HG02678 (cell line): Measurements from ENCODE around the gene ADAMTS3.
"Not testable (repeated sequence)": the region's sequence is repeated elsewhere in the genome, so short reads cannot be mapped to it uniquely, and the experiment has no call there.

Source experiments
- ATAC-seq: cut with Tn5 transposase; IDR thresholded peaks from one replicate; pipeline ENCODE4 v1.9.1; 2021; ENCODE audit warnings: mild to moderate bottlenecking, moderate library complexity; ENCODE audit not compliant: unreplicated experiment

The ADAMTS3 gene

DNA sequence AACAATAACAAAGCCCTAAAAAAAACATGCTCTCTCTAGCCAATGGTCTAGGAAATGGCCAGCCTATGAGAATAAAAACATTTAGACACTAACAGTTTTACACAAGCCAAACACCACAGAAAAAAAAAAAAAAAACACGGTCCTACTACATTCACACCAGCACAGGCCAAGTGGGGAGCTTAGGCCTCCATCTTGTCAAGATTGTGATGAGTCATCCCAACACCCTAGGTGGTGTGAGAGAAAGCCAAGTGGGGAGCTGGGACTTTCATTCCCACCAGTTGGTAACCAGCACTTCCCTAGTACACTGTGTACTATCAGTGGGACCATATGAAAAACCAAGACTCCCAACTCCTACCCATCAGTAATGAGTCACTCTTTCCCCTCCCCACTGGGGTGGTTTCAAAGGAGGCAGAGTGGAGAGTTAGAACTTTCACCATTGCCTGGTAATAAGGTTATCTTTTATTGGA is 95.6 kb downstream of the ADAMTS3 start:
- no peak for ATAC-seq

DNA sequence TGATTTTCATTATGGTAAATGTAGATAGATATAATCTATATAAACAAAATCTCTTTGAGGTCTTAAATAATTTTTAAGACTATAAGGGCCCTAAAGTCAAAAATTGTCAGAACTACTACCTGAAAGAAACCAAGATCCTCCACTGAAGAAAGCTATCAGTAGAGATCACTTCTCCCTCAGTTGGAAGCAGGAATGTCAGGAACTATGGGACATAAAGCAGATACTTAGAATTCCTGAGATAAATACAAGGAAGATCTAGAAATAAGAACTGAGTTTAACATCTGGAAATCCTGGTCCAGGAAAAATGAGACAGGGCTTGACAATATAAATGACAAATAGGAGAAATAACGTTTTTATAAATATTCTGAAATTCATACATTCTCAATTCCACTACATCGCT is 97.2 kb downstream of the ADAMTS3 start:
- no peak for ATAC-seq

DNA sequence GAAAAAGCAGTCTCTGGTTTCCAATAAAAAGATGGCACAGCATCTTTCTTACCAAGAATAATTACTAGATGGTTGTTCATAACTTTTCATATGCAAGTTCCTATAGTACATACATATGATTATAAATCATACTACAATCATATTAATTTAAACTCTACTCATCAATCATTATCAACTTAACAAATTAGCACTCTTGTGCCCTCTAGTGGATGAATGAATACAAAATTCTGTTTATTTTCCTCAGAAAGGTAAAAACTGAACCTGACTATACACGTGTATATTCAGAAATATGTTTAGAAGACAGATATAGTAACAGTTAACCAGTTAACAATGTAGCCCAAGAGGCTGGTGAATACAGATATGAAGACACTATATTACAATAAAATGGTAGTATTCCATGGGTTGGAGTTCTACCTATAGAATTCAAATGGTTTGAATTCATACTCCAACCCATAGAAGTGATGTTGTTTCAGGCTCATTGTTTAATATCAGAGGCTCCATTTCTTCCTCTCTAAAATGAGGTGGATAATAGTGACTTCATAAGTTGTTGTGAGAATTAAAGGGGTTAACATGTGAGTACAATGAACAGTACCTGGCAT is 100.0 kb downstream of the ADAMTS3 start:
- ATAC-seq: no peak

DNA sequence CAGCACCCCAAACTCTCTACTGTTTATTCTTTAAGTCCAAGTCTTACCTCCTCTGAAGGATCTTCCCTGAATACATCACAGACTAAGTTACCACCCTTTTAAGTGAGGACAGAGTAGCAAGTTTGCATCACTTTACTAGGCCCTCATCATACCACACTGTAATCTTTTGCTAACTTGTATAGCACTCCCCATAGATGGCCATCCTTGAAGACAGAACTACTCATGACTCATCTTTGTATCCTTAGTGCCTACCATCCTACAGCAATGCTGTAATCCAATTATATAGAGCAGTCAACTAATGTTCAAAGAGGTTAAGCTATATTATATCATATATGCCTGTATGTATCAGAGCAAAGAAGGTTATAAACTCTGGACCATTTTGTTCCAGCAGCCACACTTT is 101.4 kb downstream of the ADAMTS3 start:
- no peak for ATAC-seq

DNA sequence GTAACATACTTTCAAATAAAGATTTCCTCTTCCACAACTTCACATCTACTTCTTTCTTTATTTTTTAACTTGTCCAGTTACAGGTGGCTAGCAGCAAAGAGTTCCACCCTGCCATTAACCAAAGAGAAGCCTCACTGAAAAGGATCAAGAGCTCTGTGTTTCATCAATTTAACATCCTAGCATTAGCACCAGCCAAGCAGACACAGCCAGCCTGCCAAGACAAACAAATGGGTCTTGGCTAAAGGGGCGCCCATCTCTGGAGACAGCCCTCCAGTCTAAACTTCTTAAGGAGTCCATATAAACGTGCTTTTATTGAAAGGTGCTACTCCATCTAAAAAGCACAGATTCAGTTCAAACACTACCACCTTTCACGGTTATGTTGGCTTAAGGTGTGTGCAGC is 105.3 kb downstream of the ADAMTS3 start:
- ATAC-seq: no peak

DNA sequence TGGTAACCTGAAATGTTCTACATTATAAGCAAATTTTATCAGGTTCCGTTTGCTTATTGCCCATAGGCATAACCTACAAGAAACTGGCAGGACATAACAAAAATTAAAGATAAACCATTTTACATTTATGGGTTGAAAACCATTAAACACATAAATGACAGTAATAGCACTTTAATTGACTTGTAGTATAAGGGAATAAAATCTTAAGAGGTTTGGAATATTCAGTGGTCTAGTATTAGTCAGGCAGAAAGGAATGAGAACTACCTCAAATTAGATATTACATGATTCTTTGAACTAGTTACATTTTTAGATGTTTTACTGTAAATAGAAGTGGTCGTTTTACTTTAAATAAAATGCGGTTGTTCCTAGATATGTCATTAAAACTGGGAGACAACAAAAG is 111.9 kb downstream of the ADAMTS3 start:
- no peak for ATAC-seq

DNA sequence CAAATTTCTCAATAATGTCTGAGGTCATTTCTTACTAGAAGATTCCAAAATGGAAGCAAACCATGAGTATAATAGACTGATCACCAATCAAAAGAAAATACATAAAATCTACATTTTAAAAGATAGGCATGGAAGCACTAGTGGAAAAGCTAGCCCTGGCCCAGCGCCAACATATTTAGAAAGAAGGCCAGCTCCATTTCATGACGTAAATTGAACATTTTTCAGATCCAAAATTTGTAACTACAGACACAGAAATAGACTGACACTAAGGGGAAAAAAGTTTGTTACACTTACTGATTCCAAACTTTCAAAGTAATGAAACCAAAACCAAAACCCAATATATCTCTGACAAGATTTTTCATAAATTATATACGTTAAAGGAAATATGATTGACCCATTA is 117.7 kb downstream of the ADAMTS3 start:
- no peak for ATAC-seq

DNA sequence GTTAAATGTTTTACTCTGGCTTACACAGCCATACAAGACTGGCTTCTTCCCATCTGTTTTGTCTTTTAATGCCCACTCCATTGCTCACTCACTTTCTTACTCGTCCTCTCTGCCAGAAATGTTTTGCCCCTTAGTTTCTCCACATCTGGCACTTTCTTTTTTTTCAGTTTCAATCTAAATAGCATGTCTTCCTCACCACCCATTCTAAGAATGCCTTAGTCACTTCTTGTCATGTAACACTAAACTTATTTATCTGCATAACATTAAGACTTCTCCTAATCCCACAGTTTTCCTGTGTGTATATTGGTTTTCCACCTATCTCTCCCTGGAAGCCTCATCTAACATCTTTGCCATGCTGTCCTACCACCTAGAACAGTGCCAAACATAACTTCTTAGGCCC is 119.3 kb downstream of the ADAMTS3 start:
- no peak for ATAC-seq

DNA sequence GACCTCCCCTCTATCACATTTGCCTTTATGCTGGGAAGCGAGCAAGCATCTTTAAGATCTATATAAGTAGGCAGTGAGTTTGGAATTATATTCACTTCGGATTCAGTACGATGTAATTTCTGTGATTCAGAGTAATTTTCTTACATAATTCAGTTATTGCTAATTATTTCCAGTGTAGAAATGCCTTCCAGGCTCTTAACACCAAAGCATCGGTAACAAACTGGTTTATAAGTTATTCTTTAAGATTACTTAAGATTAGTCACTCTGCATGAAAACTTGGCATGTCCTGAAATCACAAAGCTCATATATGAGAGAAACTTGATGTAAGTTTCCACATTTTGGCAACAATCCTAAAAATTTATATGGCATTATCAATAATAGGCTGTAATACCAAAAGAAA is 120.8 kb downstream of the ADAMTS3 start:
- no peak for ATAC-seq

DNA sequence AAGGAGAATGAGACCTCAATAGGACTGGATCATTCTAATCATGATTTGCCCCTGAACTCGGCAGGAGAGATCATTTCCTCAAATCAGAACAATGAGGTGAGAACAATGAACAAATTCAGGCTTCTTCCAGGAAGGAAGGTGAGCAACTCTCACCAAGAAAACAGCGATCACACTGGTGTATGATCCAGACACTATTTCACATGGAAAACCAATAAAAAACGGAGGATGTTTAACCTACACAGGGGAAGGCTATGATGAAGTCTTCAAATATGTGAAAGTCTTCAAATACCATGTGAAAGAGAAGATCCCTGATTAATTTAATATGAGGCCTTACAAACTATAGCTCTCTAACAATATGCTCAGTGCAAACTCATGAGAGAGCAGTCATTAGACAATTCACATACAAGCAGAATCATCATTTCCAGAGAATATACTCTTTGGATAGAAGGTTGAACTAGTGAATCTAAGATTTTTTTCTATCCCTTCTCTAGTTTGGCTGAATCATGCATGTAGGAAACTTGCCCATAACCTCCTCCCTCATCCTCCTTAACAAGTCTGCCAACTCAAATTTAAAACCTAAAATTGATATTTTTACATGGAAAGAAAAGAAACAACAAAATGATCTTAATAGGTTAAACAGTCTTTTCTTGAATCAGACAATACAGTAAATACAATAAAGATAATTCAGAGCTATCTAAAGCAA is 122.5 kb downstream of the ADAMTS3 start:
- no peak for ATAC-seq

DNA sequence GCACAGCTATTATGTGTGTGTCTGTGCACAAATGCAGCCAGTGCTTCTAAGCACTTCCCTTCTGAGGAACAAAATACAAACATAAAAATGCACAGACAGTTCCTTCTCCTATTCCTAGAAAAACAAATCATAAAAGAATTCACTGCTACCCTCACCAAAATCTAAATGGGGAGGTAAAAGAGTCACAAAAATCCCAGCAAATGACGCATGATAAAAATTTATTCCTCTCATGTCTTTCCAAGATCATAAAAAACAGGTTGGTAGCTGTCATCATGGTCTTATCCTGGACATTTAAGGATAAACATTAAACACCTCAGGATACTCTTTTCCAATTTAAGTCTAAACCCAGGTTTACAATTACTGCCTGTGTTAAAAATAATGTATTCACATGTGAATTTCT is 124.9 kb downstream of the ADAMTS3 start:
- ATAC-seq: no peak

DNA sequence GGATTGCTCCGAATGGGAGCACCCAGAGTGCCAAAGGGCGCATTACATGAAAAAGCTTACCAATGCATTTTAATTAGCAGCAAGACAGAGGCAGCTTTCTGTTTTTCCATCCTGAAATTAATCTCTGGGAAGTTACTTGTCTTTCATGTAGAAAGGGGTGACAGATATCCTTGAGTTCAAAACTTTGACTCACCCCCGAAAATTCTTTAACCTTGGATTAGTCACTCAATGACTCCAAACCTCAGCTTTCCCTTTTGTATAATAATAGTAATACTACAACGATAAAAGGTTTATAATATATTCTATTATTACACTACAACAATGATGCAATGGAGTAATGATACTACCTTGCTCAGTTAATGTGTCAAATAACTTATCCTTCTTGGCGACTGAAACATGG is 126.3 kb downstream of the ADAMTS3 start:
- no peak for ATAC-seq

DNA sequence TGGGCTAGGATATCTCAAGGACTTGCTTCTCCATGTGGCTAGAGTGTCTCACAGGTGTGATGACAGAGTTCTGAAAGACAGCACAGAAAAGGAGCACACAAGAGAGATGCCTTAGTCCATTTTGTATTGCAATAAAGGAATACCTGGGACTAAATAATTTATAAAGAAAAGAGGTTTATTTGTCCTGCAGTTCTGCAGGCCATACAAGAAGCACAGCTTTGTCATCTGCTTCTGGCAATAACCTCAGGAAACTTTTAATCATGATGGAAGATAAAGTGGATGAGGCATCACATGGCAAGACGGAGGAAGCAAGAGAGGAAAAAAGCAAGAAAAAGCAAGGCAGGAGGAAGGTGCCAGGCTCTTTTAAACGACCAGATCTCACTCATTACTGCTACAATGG is 126.9 kb downstream of the ADAMTS3 start:
- ATAC-seq: no peak

DNA sequence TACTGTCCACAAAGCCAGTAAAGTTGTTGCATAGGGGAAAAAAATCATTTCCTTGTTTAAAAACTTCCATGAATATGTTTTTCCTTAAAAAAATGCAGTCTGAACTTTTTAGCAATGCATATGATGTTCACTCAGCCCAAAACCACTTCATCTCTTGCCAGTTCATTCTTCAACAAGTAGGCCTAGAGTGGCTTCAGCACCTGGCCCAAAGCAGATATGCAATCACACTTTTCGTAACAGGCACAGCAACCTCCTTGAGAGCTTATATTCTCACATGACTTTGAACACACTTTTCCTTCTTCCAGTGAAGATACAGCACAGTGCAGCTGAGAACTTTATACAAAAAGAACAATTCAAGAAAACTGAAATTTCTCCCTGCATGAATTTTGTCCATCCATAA is 128.6 kb downstream of the ADAMTS3 start:
- no peak for ATAC-seq

DNA sequence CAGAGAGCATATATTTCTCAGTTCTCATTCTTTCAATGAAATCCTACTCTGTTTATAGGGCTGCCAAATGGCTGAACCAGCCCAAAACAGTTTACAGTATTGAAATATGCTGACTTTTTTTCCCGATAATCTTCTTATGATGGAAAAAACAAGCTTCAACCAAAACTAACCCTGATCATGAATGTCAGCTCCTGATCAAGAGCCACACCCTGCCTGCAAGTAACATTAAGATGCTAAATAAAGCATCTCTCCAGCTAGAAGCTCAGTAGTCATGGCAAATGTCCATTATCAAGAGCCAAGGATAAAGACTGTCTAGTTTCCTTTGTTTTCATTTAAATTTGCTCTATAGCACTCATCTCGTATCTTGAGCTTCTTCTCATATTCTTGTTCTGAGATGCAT is 136.0 kb downstream of the ADAMTS3 start:
- no peak for ATAC-seq

DNA sequence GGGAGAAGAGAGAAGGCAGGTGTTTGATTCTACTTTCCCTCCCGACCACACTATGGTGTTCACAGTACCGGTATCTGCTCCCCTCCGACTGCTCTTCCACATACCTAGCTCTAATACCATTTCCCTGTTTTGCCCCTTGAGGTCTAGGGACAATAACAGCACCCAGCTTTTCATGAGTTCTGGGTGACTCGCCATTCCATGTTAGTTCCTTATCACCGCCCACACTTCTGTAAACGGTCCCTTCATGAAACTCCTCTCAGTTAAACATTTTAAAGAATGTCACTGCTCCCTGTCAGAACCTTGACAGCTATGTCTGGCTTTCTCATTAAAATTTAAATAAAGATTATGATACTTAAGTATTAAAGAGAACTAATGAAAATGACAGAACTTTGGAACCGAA is 136.7 kb downstream of the ADAMTS3 start:
- no peak for ATAC-seq

DNA sequence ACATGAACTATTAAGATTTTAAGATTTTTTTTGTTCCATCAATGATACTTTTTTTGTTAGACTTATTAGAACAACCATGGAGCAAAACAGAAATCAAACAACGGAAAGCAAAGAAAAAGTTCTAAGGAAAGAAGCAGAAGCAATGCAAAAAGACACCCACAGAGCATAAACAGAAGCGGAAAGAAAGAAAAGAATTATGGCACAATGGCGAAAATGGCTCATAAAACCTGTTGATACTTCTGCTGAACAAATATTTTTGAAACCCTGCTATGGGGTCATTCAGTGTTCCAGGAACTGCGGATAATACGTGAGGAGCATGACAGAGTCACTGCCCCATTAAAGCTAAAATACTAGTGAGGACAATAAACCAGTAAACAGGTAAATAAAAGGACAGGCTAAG is 138.0 kb downstream of the ADAMTS3 start:
- ATAC-seq: no peak

DNA sequence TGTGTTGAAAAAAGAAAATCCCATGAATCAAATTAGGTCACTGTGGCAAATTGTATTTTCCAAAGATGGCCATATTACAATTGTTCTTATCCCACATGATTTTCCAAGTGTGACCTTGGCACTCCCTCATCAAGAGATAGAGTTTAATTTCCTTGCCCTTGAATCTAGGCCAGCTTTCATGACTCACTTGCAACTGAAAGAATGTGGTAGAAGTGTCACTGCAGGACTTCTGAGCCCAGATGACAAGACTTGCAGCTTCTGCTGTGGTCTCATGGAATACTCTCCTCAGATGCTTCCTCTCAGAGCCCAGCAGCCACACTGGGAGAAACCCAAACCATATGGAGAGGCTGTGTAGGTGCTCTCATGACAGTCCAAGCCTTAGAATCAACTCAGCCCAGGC is 139.0 kb downstream of the ADAMTS3 start:
- no peak for ATAC-seq

DNA sequence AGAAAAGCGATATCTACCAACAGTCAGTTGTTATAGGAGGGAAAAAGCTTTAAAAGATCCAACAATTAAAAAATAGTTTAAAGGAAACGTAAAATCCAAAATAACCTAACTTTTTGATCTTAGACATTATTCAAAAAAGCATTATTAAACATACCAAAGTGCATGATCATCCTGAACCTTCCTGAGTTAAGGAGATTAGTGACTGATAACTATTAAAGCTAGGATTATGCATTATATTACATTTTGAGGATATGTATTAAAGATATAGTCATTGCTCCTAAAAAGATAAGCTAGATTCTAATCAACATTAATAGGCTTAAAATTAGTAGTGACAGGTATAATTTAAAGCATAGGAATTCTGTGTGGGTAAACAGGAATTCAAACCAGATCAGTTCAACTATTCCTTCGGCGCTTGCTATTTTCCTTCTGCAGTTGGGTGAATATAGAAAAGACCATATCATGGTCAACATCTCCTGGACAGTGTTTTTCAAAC is 139.6 kb downstream of the ADAMTS3 start:
- ATAC-seq: no peak

DNA sequence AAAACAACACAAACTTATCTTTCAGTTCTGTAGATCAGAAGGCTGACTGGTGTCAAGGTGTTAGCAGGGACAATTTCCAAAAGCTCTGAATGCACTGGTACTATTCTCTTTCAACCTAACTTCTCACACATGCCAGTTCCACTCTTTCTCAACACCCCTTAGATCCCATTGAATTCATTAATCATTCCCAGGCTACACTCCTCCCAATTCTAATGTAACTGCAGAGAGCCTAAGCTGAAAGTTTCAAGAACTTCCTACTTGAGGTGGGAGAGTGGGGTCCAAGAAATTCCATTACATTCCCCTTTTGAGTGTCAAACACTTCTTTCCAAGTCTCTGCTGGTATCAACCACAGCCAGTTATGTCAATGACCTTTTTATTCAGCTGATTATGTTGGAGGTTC is 142.0 kb downstream of the ADAMTS3 start:
- ATAC-seq: no peak

DNA sequence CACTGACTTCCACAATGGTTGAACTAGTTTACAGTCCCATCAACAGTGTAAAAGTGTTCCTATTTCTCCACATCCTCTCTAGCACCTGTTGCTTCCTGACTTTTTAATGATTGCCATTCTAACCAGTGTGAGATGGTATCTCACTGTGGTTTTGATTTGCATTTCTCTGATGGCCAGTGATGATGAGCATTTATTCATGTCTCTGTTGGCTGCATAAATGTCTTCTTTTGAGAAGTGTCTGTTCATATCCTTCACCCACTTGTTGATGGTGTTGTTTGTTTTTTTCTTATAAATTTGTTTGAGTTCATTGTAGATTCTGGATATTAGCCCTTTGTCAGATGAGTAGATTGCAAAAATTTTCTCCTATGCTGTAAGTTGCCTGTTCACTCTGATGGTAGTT is 143.1 kb downstream of the ADAMTS3 start:
- ATAC-seq: not testable (repeated sequence)

DNA sequence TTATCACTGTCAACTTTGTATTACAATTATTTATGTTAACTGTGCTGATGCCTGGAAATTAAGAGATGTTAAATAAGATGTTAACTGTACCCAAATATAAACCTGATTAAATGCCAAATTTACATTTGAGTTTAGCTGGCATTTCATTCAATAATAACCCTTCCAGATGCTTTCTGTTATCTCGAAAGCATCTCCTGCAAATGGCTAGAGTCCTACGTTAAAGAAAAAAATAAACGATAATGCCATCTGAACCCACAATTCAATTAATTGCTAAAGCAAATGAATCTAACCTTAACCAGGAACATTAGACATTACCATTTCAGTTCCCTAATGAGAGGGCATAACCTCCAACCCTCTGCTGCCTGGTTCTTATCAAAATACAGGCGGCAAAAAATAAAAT is 145.0 kb downstream of the ADAMTS3 start:
- ATAC-seq: no peak

DNA sequence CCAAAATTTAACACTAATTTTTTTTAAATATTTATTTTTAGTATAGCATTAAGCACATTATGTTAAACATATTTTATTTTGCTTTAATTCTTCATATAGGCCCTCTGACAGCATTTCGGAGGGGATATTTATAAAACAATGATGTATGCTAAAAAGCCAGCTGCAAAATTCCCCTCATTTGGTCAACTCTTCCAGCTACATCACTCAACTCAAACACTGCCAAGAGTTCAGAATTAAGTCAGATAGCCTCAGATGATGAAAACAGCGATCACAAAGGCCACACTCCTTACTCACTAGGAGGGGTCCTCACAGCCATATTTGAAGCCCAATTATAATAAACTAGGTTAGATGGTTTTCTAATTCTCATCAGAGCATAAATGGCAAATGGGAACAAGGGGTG is 146.6 kb downstream of the ADAMTS3 start:
- no peak for ATAC-seq
